ELR (cell line): ENCODE measurements around the gene LRRC3B.

Experiments used
- DNase-seq: peaks from one replicate; pipeline ENCODE4 v3.0.0-alpha.2; 2015; ENCODE audit warnings: low read depth

LRRC3B gene

GRCh38 chr3:26712211-26713026, 89.8 kb downstream of the LRRC3B start:
- DNase-seq = peak; percentile 49

DNA sequence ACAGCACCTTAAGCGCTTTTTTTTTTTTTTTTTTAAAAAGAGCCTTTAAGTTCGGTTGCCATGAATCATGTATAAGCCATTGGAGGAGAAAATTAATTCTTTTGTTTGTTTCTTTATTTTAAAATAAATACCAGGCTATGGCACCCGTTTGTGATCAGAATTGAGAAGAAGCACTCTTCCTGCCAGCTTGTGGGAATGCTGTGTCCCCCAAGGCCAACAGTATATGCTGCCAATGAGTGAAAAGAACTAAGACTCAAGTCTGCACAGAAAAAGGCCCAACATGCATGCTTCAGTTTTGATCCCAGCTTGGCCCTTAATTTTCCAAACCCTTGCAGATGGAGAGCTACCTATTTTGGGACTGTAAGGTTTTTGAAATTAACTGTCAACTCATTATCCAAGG, 90.5 kb downstream of the LRRC3B start:
- no peak for DNase-seq

GRCh38 chr3:26714485-26714884, 91.9 kb downstream of the LRRC3B start:
- no peak for DNase-seq

DNA sequence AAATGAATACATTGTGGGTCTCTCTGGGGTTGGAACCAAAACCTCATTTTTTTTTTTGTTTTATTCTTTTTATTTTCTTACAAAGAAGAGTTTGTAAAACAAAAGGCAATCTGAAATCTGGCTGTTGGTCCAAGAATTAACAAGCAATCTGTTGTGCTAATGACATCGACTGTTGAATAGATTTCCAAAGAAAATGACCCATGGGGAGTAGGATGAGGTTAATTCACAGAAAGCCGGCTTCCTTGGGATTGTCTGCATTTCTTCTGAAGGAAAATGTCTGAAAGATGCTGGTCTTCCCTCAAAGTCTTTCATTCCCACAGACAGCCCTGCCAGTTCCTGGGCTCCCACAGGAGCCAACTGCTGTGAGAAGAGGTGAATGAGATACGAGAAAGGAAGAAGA, 92.9 kb downstream of the LRRC3B start:
- no peak for DNase-seq

- no peak for DNase-seq
These were observed 95.7 kb downstream of the LRRC3B start for GRCh38 chr3:26718315-26718714.

- DNase-seq = no peak
These were observed 96.6 kb downstream of the LRRC3B start for GRCh38 chr3:26719134-26719533.

DNA sequence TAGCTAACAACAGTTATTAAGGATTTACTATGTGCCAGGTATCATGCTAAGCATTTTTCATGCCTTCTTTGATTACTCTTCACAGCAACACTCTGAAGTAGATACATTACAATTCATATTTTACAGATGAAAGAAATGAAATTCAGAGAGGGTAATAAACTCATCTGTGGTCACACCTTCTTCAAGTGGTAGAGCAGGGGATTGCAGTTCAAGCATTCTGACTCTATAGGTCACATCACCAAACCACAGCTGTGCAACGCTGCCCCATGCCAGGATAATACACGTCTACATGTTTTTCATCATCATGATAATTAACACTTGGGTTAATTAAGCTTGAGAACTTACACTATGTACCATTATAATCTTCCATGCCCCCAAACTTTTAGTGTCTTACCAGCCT, 98.5 kb downstream of the LRRC3B start:
- DNase-seq = no peak

DNA sequence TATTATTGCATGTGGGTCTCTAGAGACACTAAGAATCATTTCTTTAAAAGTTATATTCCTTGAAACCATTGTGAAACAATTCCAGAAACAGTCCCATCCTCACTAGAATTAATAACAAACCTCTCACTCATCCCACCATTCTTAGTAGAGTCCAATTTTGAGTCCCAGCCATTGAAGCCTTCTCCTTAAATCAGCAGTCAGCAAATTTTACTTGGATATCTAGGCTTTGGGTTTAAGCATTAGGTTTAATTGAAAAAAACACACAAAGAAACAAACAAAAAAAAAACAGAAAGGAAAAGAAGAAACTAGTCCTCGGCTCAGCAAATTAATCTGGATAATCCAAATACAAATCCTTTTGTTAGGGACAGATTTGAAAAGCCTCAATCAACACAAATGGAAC, 109.3 kb downstream of the LRRC3B start:
- no peak for DNase-seq

- DNase-seq = no peak
These were observed 127.7 kb downstream of the LRRC3B start for GRCh38 chr3:26750263-26750662.

GRCh38 chr3:26752466-26752865, 129.9 kb downstream of the LRRC3B start:
- no peak for DNase-seq

DNA sequence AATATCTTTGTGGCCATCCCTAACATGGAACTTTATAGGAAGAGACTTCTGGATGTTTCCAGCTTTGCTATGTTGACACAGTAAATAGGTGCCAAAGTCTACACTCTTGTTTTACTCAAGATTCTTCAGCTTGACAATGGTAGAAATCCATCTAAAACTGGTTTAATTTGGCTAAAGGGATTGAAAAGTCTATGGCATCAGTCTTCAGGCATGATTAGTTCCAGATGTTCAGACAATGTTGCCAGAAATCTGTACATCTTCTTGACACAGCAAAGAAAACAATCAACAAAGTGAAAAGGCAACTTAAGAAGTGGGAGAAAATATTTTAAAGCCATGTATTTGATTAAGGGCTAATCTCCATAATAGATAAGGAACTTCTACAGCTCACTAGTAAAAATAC, 130.5 kb downstream of the LRRC3B start:
- DNase-seq = no peak

GRCh38 chr3:26757978-26758377, 135.4 kb downstream of the LRRC3B start:
- no peak for DNase-seq
